ENCODE measurements around the gene PCDH1.

Gene PCDH1

GRCh38 chr5:141805874-141806595 lies 72.2 kb downstream of the PCDH1 start:
- no peak overlapping the region for H2AFZ ChIP-seq
- no peak overlapping the region for H3K9ac ChIP-seq
- no peaks in the 10 kb centered on the region for H3K79me2 ChIP-seq
- H3K27ac ChIP-seq, result peak overlapping the region; percentile 75
- no peaks in the 10 kb centered on the region for H3K9me3 ChIP-seq (ENCODE audit: control insufficient read depth, low read length)
- H3K27me3 ChIP-seq (ENCODE audit: control insufficient read depth, insufficient read depth, low read length), result no peaks in the 10 kb centered on the region
- H3K36me3 ChIP-seq (ENCODE audit: control insufficient read depth, insufficient read depth, low read length), result no peaks in the 10 kb centered on the region
- no peak for TF ChIP-seq CTCF (IDR thresholded peaks at IDR 0.05)
- H3K4me3 ChIP-seq (ENCODE audit: low read depth, low read length), result no peak overlapping the region
- no peak overlapping the region for H3K4me2 ChIP-seq (ENCODE audit: low read length)
- peaks cover 7% of the 10 kb centered on the region for H3K4me1 ChIP-seq

GRCh38 chr5:141804475-141804874 lies 73.7 kb downstream of the PCDH1 start:
- H3K27me3 ChIP-seq (ENCODE audit: control insufficient read depth, insufficient read depth, low read length), result no peaks in the 10 kb centered on the region
- no peak overlapping the region for H3K4me3 ChIP-seq (ENCODE audit: low read depth, low read length)
- TF ChIP-seq CTCF (IDR thresholded peaks at IDR 0.05), result no peak
- no peaks in the 10 kb centered on the region for H3K36me3 ChIP-seq (ENCODE audit: control insufficient read depth, insufficient read depth, low read length)
- no peak overlapping the region for H3K9ac ChIP-seq
- peak overlapping the region; percentile 68 for H2AFZ ChIP-seq
- no peaks in the 10 kb centered on the region for H3K9me3 ChIP-seq (ENCODE audit: control insufficient read depth, low read length)
- no peaks in the 10 kb centered on the region for H3K79me2 ChIP-seq
- peaks cover 7% of the 10 kb centered on the region for H3K4me1 ChIP-seq
- no peak overlapping the region for H3K4me2 ChIP-seq (ENCODE audit: low read length)
- peak overlapping the region; percentile 75 for H3K27ac ChIP-seq
